AG08396 (cell line): Measurements from ENCODE around the gene NECAB3.
A peak's percentile ranks its signal among the peaks of the same experiment; 100 is the strongest.

ENCODE experiments used
- DNase-seq: peaks from one replicate; pipeline ENCODE4 v3.0.0; 2012; ENCODE audit warnings: low spot score, mixed read lengths

NECAB3 gene

DNA sequence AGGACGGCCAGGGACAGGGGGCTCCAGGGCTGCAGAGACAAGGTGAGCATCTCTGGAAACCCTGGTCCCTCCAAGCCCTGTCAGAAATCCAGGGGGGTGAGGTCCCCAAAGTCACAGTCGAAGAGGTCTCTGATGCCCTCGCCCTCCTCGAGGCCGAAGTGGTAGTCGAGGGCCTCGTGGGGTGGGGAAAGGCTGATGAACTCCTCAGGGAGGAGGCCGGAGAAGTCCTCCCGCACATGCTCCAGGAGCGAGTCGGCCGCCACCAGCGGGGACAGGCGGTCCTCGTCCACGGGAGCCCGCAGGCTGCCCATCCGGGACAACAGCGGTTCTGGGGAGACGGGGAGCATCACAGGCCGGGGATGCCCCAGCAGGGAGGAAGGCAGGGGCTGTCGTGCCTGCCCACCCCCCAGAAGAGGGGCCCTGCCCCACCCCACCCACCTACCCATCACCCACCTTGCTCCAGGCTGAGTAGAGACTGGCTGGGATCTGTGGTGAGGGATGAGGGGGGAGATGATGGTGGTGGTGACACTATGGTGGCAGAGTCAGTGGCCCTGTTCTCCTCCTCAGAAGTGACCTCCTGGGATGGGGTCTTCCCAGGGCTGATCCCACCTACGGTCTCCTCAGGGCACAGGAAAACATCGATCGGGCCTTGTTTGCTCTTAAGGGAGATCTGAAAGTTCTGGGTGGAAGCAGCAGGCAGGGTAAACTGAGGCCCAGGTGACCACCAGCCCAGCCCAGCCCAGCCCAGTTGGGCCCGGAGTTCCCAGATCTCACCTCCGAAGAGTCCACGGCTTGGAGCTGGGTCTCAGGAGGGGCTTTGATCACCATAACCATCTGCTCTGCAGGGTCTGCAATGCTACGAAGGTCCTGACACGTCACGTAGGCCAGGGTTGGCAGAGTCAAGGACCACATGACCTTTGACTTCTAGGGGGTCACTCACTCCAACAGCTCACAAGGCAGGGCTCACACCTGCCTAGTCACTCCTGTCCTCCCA lies 2.7 kb upstream of the NECAB3 start:
- DNase-seq = no peak

DNA sequence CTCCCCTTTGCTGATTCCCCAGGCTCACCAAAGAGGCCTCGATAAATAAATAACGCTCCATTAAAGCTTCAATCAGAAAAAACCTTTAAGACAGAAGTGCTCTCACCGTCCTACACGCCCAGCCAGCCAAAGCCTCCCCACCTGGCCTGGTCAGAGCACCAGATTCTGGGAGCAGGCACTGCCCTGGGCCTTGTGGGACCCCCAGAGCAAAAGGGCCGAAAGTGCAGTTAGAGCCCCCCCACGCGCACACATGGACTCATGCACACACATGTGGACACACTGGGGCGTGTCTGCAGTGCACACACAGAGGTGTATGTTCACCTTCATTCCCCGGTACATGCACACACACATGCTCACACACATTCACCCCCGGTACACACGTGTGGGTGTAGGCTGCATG lies 1.9 kb upstream of the NECAB3 start:
- DNase-seq = no peak

DNA sequence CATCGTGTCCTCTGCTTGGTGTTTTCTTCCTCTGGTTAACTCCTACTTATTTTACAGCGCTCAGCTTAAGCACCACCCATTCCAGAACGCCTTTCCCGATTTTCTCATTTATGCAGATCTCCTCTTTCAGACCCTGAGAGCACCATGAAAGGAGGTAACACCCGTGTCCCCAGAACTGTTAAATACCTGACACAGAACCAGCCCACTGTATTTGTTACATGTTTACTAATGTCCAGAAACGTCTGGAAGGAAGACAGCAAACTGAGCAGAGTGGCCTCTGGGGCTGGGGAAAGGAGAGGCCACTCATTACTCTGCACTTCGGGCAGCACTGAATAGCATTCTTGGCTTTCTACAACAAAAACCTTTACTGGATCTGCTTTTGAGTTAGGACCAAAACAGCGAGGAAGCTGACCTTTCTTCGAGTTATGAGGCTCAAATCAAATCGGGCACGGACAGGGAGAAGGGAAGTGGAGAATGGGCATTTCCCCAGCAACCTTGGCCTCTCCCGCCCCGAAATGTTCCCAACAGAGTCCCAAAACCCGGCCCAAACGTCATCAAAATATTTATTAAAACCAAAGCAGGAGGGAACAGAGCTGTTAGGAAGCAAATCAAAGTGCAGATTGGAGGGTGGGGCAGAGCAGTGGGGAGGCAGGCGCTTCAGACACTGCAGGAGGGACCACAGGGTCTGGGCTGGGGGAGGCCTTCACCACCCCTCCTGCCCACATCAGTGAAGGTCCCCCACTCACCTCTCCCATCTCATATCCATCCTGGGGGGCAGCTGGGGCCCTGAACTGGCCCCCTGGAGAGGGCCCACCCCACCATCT lies 1.1 kb upstream of the NECAB3 start:
- peak; percentile 53 for DNase-seq

DNA sequence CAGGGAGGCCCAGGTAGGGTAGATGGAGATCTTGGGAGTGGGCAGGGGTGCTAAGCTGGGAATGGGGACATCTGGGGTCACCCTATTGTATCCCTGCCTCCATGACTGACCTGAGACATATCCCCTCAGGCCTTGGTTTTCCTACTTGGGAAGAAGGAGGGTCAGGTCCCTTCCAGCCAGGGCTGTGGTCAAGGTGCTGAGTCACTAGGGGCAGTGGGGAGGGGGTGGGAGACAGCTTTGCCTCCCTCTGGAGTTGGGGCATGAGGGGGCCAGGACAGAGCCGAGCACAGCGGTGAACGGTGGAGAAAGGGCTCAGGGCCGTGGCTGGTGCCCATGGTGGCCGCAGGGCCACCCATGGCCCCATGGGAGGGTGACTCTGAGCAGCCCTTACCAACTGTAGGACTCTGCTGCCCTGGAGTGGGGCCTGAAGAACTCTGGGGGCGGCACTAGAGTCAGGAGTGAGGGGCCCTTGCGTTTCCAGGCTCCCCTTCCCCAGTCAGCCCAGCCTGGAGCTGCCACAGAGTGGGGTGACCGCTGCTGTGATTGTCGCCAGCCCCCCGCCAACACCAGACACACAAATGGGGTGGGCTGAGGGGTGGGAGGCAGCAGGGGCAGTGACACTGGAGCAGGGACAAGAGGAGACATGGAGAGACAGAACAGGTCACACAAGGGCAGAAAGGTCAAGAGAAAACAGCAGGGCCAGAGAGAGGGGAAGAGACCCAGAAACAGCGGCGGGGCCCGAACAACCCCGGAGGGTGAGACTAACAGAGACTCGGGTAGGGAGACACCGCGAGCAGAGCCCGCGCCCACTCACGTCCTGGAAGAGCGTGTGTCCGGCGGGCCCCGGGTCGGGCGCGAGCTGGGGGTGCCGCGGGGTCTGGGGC lies 576 bp downstream of the NECAB3 start:
- DNase-seq = no peak

DNA sequence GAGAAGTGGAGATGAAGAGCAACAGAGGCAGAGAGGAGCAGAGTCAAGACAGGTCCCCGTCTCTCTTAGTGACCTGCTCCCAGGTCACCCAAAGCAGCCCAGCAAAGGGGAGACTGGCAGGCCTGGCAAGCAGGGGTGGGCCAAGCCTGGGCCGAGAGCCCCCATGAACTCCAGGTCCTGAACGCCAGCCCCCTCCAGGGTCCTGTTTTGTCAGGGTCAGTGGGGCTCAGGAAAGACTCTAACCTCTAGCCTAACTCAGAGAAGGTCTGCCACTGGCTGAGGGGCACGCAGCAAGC lies 1.2 kb downstream of the NECAB3 start:
- DNase-seq = no peak

DNA sequence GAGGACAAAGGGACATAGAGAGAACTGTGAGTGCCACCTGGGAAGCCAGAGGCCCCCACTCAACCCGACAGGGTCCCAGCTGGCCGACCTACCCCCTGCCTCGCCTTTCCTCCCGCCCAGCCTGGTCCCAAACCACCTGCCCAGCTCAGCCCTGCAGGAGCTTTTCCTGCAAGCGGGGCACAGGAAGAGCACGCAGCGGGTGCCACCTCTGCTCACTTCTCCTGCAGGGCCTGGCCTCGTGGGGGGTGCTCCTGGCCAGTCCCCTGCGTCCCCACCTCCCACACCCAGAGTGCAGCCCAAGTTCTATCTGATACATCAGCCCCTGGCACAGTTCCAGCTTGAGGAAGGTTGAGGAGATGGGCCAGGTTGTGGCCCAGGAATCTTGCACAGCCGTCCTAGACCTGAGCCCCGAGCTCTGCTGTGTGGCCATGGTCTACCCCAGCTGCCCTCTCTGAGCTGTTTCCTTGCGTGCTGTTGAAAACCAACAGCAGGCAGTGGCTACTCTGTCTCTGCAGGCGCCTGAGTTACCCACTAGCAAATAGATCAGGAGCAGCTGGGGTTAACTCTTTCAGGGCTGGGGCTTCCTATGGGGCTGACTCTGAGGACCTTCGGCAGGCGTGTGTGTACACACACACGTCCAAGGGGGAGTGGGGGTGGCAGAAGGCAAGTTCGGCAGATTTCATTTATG lies 1.7 kb downstream of the NECAB3 start:
- DNase-seq = no peak

DNA sequence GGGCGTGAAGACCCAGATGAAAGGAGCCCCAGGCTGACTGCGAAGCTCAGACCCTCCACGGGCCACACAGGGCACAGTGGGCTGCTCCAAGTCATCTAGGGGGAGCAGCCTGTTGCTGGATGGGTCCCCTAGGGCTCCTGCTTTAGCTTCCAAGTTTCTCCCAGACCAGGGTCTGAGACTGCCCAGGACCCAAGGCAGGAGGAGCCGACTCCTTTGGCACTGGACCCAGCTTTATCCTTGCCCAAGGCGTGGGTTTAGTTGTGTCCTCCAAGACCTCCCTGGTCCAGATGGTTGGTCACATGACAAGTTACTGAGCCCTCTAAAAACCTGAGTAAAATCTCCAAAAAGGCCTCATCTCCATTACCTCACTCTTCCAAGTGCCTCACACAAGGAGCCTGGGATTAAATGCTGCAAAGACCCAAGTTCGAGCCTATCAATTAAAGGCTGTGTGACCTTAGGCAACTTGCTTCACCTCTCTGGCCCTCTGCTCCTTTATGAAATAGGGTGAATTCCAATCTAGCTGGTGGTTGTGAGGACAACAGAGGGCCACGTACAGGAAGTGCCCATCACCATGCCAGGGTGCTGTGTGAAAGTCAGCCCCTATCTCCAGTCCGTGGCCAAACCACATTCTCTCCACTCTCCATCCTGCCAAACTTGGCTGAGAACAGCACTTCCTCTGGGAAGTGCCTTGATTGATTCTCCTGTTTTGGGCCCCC lies 2.5 kb downstream of the NECAB3 start:
- DNase-seq = no peak

DNA sequence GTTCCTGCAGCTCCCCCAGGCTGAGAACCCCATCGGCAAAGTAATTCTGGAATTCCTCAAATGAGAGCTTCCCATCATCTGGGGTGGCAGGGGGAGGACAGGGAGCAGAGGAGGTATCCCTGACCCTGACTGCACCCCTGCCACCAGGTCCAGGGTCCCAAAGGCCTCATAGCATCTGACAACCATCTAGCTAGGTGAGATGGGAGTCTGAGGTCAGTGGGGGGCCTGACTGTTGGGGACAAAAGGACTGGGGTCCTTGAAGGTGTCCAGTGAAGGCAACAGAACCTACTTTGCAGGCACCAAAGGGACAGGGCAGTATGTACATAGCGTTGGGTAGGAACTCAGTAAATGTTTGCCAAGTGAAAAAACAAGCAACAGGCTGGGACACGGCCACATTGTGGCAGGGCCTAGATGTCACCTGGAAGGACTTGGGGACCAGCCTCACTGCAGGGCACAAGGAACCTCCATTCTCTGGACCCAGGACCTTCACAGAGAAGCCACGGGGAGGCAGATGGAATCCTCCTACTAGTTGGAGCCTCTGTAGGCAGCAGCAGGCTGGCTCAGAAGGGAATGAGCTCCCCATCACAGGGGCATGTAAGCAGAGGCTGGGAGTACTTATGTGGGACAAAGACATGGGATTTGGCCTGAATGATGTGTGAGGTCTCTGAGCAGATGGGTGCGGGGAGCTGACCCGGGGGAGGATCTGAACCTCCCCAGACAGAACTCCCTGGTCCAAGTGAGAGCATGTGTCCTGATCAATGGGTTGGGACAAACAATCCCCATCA lies 3.3 kb downstream of the NECAB3 start:
- DNase-seq = no peak

DNA sequence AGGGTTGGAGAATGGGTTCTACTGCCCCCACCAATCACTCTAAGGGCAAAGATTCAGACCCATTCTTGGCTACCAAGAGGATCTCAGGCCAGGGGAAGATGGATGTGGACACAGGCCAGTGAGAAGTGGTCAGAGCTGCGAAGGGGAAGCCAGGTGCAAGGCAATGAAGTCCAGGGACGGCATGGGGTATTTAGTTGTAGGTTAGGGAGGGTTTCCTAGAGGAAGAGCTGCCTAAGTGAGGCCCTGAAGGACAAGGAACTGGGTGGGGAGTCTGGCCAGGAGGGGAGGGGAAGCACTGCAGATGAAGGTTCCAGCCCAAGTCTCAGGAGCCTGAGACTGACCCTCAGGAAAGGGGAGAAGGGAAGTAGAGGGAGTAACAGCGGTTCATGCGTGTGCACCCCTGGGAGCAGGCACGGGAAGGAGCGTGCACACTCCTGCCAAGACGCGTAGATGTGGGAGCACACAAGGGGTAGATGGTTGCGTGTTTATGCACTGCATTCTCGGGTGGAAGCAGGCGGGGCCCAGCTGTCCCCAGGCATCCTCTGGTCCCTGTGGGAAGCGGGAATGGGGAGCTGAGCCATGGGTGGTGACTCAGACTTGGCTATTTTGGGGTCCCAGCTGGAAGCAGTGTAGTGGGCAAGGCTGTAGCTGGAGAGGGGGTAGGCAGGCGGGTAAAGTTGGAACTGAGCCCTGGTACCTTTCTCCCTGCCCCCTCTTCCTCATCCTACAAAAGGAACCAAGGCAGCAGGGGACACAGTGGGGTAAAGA lies 4.2 kb downstream of the NECAB3 start:
- no peak for DNase-seq

DNA sequence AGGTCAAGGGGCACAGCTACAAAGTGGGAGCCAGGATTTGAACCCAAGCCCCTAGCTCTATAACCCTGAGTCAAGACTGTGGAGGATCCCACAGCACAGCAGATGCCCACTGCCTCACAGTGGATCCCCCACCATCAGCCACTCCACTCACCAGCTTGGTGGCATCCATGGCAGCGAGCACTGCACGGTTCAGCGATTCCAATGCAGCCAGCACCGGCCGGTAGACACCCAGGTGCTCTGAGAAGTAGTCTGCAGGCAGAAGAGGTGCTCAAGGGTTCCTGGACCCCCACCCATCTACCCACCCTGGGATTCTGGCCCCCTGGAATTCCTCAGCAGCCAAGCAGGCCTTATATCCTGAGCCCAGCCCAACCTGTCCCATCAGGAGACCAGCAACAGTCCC lies 5.0 kb downstream of the NECAB3 start:
- no peak for DNase-seq

DNA sequence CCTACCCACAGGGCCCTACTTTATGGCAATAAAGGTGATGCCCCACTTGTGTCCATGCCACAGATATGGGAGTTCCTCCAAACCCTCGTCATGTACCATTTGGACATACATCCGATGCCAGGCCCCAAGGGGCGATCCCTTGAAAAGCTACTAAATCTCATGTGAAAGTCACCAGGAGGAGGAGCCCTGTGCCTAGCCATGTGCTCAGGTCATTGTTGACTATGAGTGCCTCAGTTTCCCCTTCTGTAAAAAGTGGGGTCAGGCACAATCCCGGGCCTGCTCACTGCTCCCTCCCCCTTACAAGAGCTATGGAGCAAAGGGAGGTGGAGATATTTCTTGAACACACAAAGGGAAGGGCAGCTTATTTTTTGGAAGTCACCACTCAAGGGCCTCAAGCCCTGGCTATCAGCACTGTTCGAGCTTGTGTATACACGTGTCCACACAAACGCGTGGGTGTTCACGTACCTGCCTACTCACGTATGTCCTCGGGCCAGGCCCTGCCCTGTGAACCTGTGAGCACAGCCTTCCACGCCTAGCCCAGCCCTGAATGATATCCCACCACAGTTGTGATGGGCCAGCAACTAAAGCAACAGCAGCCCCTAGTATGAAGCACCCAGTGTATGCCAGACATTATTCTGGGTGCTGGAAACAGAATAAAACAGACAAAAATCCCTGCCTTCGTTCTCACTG lies 5.6 kb downstream of the NECAB3 start:
- DNase-seq = no peak

DNA sequence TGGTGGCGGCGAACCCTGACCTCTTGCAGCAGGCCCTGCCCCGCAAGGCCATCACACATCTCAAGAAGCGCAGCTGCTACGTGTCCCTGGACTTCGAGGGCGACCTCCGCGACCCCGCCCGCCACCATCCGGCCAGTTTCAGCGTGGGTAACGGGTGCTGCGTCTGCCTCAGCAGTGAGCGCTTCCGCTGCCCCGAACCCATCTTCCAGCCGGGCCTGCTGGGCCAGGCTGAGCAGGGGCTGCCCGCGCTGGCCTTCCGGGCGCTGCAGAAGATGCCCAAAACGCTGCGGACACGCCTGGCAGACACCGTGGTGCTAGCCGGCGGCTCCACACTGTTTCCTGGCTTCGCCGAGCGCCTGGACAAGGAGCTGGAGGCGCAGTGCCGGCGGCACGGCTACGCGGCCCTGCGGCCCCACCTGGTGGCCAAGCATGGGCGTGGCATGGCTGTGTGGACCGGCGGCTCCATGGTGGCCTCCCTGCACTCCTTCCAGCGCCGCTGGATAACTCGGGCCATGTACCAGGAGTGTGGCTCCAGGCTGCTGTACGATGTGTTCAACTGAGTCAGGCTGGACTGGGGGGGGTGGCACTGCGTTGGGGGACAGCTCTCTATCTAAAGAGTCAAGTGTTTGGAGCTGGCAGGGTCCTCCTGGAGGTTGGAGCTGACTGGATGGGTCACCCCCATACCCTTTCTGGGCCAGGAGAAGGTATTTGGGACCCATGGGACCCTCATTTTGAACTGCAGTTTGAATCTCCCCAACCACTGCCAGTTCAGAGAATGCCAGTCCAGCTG lies 6.4 kb downstream of the NECAB3 start:
- DNase-seq = peak; percentile 86

DNA sequence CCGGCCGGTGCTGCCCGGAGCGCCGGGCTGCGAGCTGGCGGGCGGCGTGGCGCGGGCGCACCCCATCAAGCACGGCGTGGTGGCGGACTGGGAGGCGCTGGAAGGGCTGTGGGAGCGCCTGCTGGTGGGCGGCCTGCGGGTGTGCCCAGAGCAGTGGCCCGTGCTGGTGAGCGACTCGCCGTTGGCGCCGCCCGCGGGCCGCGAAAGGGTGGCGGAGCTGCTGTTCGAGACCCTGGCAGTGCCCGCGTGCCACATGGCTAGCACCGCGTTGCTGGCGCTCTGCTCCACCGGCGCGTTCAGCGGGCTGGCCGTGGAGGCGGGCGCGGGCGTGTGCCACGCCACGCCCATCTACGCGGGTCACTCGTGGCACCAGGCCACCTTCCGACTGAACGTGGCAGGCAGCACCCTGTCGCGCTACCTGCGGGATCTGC lies 7.0 kb downstream of the NECAB3 start:
- DNase-seq = no peak

DNA sequence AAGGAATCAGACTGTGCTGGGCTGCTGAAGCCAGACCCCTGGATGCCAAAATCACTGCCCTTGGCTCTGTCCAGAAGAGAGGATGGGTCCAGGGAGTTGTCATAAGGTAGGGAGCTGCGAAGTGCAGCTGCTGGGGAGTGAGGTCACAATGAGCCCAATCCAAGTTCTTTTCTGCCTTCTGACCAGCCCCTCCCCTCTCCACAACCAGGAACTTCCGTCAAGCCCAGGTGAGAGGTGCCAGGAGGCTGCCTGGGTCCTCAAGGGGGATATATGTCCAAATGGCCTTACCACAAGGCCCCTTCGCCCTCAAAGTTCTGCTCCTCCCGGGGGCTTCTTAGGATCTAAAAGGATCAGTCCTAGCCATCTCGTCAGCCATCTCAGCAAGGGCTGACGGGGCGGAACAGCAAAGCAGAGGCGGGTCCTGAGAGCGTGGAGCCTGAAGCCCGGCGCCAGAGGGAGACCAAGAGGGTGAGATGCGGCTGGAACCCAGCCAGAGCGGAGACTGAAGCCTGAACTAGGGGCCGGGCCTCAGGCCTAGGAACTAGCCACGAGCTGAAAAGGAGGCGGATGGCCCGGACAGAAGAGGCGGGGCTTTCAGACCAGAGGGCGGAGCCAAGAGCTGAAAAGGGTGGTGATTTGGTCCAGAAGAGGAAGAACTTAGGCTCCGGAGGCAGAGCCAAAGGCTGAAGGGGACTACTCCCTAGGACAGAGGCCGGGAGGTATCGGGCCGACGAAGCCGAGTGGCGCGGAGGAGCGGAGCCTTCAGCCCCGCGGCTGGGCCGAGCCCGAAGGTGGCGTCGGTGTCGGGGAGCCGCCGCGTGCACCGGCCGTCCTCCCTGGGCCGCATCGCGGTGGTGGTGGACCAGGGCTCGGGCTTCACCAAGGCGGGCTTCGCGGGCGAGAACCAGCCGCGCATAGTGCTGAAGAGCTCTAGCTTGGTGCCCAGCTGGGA lies 7.7 kb downstream of the NECAB3 start, which contains the start of gene ACTL10:
TSS of gene ACTL10 (plus strand) at position 651 of the 952 bp plus-strand sequence. CDS start 555 bp downstream, outside the sequence.
- peak; percentile 98 for DNase-seq

DNA sequence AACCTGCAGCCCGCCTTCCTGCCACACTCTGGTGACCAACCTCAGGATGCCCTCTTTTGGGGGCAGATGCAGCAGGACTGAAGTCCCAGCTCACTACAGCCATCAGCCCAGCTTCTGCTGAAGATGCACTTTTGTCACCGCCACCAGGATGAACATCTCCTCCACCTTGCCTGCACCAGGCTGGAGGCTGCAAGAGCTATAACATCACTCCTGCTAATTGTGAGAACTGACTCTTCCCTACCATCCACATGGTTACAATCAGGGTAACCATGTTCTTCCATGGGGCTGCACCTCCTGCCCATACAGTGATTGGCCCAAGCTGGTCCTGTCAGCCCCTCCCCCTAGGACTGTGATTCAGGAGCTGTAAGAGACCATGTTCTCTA lies 9.5 kb downstream of the NECAB3 start:
- no peak for DNase-seq

DNA sequence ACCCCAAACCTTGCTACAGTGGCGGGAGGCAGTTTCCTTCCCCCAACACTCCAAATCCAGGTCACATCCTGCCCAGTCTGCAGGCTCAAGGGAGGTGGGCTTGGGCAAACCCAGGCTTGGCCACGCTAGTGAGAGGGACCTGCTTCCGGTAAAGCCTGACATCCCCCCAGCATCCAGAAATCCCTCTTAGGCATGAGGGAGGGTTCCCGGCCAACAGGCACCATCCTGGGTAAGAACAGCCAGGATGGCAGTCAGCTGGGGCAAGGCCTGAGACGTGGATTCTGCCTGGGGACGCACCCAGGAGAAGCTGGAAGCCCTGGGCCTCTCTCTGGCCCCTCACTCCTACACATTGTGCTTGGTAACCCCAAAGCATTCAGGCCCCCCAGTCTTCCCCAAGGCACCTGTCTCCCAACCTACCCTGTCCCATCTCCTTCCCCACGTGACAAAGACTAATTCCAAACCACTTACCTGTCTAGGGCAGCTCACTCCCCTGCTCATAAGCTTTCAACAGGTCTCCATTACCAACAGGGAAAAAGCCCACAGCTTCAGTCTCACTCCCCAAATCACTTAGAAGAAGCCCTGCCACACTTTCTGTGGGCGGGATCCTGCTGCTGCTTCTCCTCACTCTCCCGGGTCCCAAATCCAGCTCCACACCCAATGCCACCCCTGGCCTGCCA lies 10.0 kb downstream of the NECAB3 start:
- no peak for DNase-seq
